HepG2 (cell line): ENCODE data around the gene SIGMAR1. TPM values are rescaled to one million over a fixed set of nuclear protein-coding genes. Genes with fewer than 3 reads are reported as not detected.
A peak's percentile ranks its signal among the peaks of the same experiment; 100 is the strongest.

ENCODE experiments used
- BCL3 ChIP-seq: sonication (generic); formaldehyde crosslinking; IDR thresholded peaks from 2 replicates; pipeline ENCODE4 v1.5.1; 2020; ENCODE audit warnings: mild to moderate bottlenecking, missing genetic modification reagents, moderate library complexity
- IRF9 ChIP-seq: sonication (generic); formaldehyde crosslinking; IDR thresholded peaks from 2 replicates; pipeline ENCODE4 v1.8.0; 2022; ENCODE audit warnings: missing genetic modification reagents, mild to moderate bottlenecking, borderline replicate concordance
- KMT2A ChIP-seq: sonication (generic); formaldehyde crosslinking; IDR thresholded peaks from 2 replicates; pipeline ENCODE4 v1.4.0; 2020; ENCODE audit warnings: missing genetic modification reagents
- NRL ChIP-seq: sonication (generic); formaldehyde crosslinking; IDR thresholded peaks from 2 replicates; pipeline ENCODE4 v1.5.0; 2020; ENCODE audit warnings: missing genetic modification reagents, mild to moderate bottlenecking, moderate library complexity, borderline replicate concordance
- PATZ1 ChIP-seq: sonication (generic); formaldehyde crosslinking; IDR thresholded peaks from 2 replicates; pipeline ENCODE4 v1.4.0; 2020; ENCODE audit warnings: missing genetic modification reagents
- PAXIP1 ChIP-seq: sonication (generic); formaldehyde crosslinking; conservative IDR thresholded peaks from 2 replicates; pipeline ENCODE4 v1.4.0; 2020; ENCODE audit warnings: mild to moderate bottlenecking, missing genetic modification reagents, moderate library complexity
- PRDM10 ChIP-seq: sonication (generic); formaldehyde crosslinking; IDR thresholded peaks from 2 replicates; pipeline ENCODE4 v1.4.0; 2020; ENCODE audit warnings: low read depth, missing genetic modification reagents
- RBM39 ChIP-seq: fragments of 200-400 bp; formaldehyde crosslinking; IDR thresholded peaks from one replicate; pipeline ENCODE4 v1.6.1; 2018; ENCODE audit warnings: antibody characterized with exemption, mild to moderate bottlenecking, low read depth, low read length; ENCODE audit not compliant: poor library complexity, severe bottlenecking
- RFX3 ChIP-seq: IDR thresholded peaks from 2 replicates; pipeline ENCODE4 v1.6.1; 2016; ENCODE audit warnings: missing biosample characterization, missing genetic modification reagents
- TCF7 ChIP-seq: sonication (generic); IDR thresholded peaks from 2 replicates; pipeline ENCODE4 v1.6.1; 2016; ENCODE audit warnings: antibody characterized with exemption, low read depth
- U2AF2 ChIP-seq: fragments of 200-400 bp; formaldehyde crosslinking; IDR thresholded peaks from 2 replicates; pipeline ENCODE4 v1.6.1; 2017; ENCODE audit warnings: low read depth, mild to moderate bottlenecking, low read length
- WIZ ChIP-seq: sonication (generic); formaldehyde crosslinking; IDR thresholded peaks from 2 replicates; pipeline ENCODE4 v1.5.1; 2020; ENCODE audit warnings: mild to moderate bottlenecking, missing genetic modification reagents
- ZNF101 ChIP-seq: sonication (generic); formaldehyde crosslinking; IDR thresholded peaks from 2 replicates; pipeline ENCODE4 v1.4.0; 2020; ENCODE audit warnings: mild to moderate bottlenecking, low read depth, missing genetic modification reagents, borderline replicate concordance
- ZNF572 ChIP-seq: sonication (generic); formaldehyde crosslinking; IDR thresholded peaks from 2 replicates; pipeline ENCODE4 v1.5.1; 2020; ENCODE audit warnings: mild to moderate bottlenecking, missing genetic modification reagents
- ZNF777 ChIP-seq: sonication (generic); formaldehyde crosslinking; IDR thresholded peaks from 2 replicates; pipeline ENCODE4 v1.4.0; 2020; ENCODE audit warnings: missing genetic modification reagents
- ZNF782 ChIP-seq: sonication (generic); formaldehyde crosslinking; IDR thresholded peaks from 2 replicates; pipeline ENCODE4 v1.4.0; 2020; ENCODE audit warnings: missing genetic modification reagents, mild to moderate bottlenecking, borderline replicate concordance
- polyA plus RNA-seq, 8 experiments: library from polyadenylated mRNA; depleted of rRNA in 3 of 8; stranded (reverse) in 7 of 8; unstranded in 1 of 8; fragments of >200 nt; fragmentation: Illumina TruSeq in 4 of 8; extraction: Trizol in 4 of 8; gene quantifications; 2 replicates each; pipeline versions ENCODE4 v1.2.1 to v1.2.3, GENCODE V29; 2011 to 2016; ENCODE audit warnings: low read depth in 4 of 8, missing spikeins in 1 of 8, mixed read lengths in 1 of 8; ENCODE audit not compliant: insufficient read depth in 1 of 8
- total RNA-seq, 5 experiments: library from RNA; depleted of rRNA; stranded (reverse); fragments of >200 nt; fragmentation: Illumina TruSeq; extraction: Trizol; gene quantifications; 2 replicates each; pipeline ENCODE4 v1.2.3, GENCODE V29; 2016; ENCODE audit warnings: low read depth in 1 of 5

The SIGMAR1 gene
- total and polyA plus RNA-seq, 2 of the 13 experiments (the other 11 are each of a cell fraction or from before 2014, with no cell fraction given), result 38.9 to 60.8 TPM

- peak; percentile 78; the same call in 1 of the 2 replicates for TF ChIP-seq ZNF572 (CRISPR knock-in tag)
- peak; percentile 74 for TF ChIP-seq ZNF777 (CRISPR knock-in tag)
- TF ChIP-seq IRF9 (CRISPR knock-in tag), result peak; percentile 90; the same call in 1 of the 2 replicates
- TF ChIP-seq PATZ1 (CRISPR knock-in tag), result peak; percentile 61; the same call in 1 of the 2 replicates
- no peak; the same call in 1 of the 2 replicates for TF ChIP-seq KMT2A (CRISPR knock-in tag)
- TF ChIP-seq BCL3 (CRISPR knock-in tag), result peak; percentile 92
- no peak for TF ChIP-seq RBM39
- TF ChIP-seq PRDM10, result peak; percentile 99
- TF ChIP-seq WIZ (CRISPR knock-in tag), result peak; percentile 65; the same call in 1 of the 2 replicates
- TF ChIP-seq RFX3 (CRISPR knock-in tag), result no peak
- TF ChIP-seq TCF7, result no peak
- no peak; the same call in 1 of the 2 replicates for TF ChIP-seq NRL (CRISPR knock-in tag)
- no peak; the same call in 1 of the 2 replicates for TF ChIP-seq ZNF782
- TF ChIP-seq U2AF2, result no peak
- no peak for TF ChIP-seq ZNF101
- peak; percentile 14; the same call in 1 of the 2 replicates for TF ChIP-seq PAXIP1 (CRISPR knock-in tag)
These were observed at the start of gene SIGMAR1 (continued) for GRCh38 chr9:34637356-34638137.
